GM23338 (cell line): ENCODE results near the gene NCAPD3. TPM values are rescaled to one million over a fixed set of nuclear protein-coding genes. Genes with fewer than 3 reads are reported as not detected.

ENCODE experiments used
- ATAC-seq: fragments of 200-7000 bp; cut with Tn5 transposase; 3 replicates; pipeline ENCODE4 v1.9.1; 2020
- DNase-seq: peaks from one replicate; pipeline ENCODE4 v3.0.0-alpha.2; 2015; ENCODE audit warnings: low spot score
- H2AFZ ChIP-seq: fragments of 200-600 bp; sonication (generic); 2 replicates; pipeline ENCODE4 v1.8.0; 2016; ENCODE audit warnings: antibody characterized with exemption, mild to moderate bottlenecking, moderate library complexity
- H3F3A ChIP-seq: fragments of 200-600 bp; sonication (generic); replicated peaks from 2 replicates; pipeline ENCODE4 v1.8.0; 2017; ENCODE audit warnings: antibody characterized with exemption, mixed run types, low read depth
- H3K27ac ChIP-seq: fragments of 200-600 bp; sonication (generic); 2 replicates; pipeline ENCODE4 v1.6.1; 2016; ENCODE audit warnings: low read depth
- H3K27me3 ChIP-seq: fragments of 200-600 bp; sonication (generic); 2 replicates; pipeline ENCODE4 v1.8.0; 2016; ENCODE audit warnings: mild to moderate bottlenecking, mixed run types, moderate library complexity; ENCODE audit not compliant: insufficient read depth
- H3K36me3 ChIP-seq: fragments of 200-600 bp; sonication (generic); 2 replicates; pipeline ENCODE4 v1.8.0; 2016; ENCODE audit warnings: mild to moderate bottlenecking; ENCODE audit not compliant: insufficient read depth
- H3K4me1 ChIP-seq: fragments of 200-600 bp; sonication (generic); 2 replicates; pipeline ENCODE4 v1.8.0; 2016; ENCODE audit warnings: mild to moderate bottlenecking, moderate library complexity; ENCODE audit not compliant: insufficient read depth
- H3K4me2 ChIP-seq: fragments of 200-600 bp; sonication (generic); 2 replicates; pipeline ENCODE4 v1.7.1; 2017; ENCODE audit warnings: mixed run types
- H3K4me3 ChIP-seq: fragments of 200-600 bp; sonication (generic); 2 replicates; pipeline ENCODE4 v1.6.1; 2016; ENCODE audit warnings: mixed run types
- H3K79me2 ChIP-seq: fragments of 200-600 bp; sonication (generic); replicated peaks from 2 replicates; pipeline ENCODE4 v1.8.0; 2017; ENCODE audit warnings: mild to moderate bottlenecking; ENCODE audit not compliant: insufficient read depth
- H3K9me2 ChIP-seq: fragments of 200-600 bp; sonication (generic); 2 replicates; pipeline ENCODE4 v1.8.0; 2017; ENCODE audit not compliant: insufficient read depth
- H4K20me1 ChIP-seq: fragments of 200-600 bp; sonication (generic); replicated peaks from 2 replicates; pipeline ENCODE4 v1.8.0; 2017; ENCODE audit warnings: mild to moderate bottlenecking; ENCODE audit not compliant: insufficient read depth
- H3K27ac Mint-ChIP-seq: 2 replicates; pipeline ENCODE4 v1.8.0; 2020; ENCODE audit warnings: inconsistent platforms, mild to moderate bottlenecking, moderate library complexity, mixed read lengths
- H3K27me3 Mint-ChIP-seq: 3 replicates; pipeline ENCODE4 v1.8.0; 2022; ENCODE audit warnings: low read depth, mild to moderate bottlenecking, moderate library complexity, mixed read lengths, inconsistent platforms; ENCODE audit not compliant: insufficient read depth, poor library complexity
- H3K36me3 Mint-ChIP-seq: 3 replicates; pipeline ENCODE4 v1.8.0; 2021; ENCODE audit warnings: low read depth, mild to moderate bottlenecking, inconsistent platforms, moderate library complexity, mixed read lengths
- H3K4me1 Mint-ChIP-seq: 3 replicates; pipeline ENCODE4 v1.8.0; 2020; ENCODE audit warnings: mild to moderate bottlenecking, inconsistent platforms, mixed read lengths
- H3K4me3 Mint-ChIP-seq: 3 replicates; pipeline ENCODE4 v1.8.0; 2021; ENCODE audit warnings: moderate library complexity, mild to moderate bottlenecking, inconsistent platforms, mixed read lengths
- H3K9me3 Mint-ChIP-seq: 3 replicates; pipeline ENCODE4 v1.8.0; 2020; ENCODE audit warnings: moderate library complexity, mild to moderate bottlenecking, inconsistent platforms, mixed read lengths
- CREB1 ChIP-seq: fragments of 250-450 bp; sonication (Bioruptor Pico); IDR thresholded peaks from 2 replicates; pipeline ENCODE4 v1.5.0; 2020; ENCODE audit warnings: low read depth, mild to moderate bottlenecking, moderate library complexity
- CTCF ChIP-seq, 2 experiments: fragments of 200-600 bp in 1 of 2; sonication (generic) in 1 of 2; conservative IDR thresholded peaks; 2 replicates each; pipeline versions ENCODE4 v1.5.1 to v1.6.1; 2016 to 2017; ENCODE audit warnings: antibody characterized with exemption in 2 of 2, low read depth in 2 of 2, mild to moderate bottlenecking in 2 of 2, moderate library complexity in 1 of 2
- ETS1 ChIP-seq: IDR thresholded peaks from 2 replicates; pipeline ENCODE4 v1.6.1; 2016; ENCODE audit warnings: antibody characterized with exemption
- EZH2 ChIP-seq: fragments of 200-600 bp; sonication (generic); IDR thresholded peaks from one replicate; pipeline ENCODE4 v1.8.0; 2017; ENCODE audit warnings: antibody characterized with exemption, mild to moderate bottlenecking, low read depth; ENCODE audit not compliant: unreplicated experiment
- EZH2phosphoT487 ChIP-seq: fragments of 200-600 bp; sonication (generic); IDR thresholded peaks from one replicate; pipeline ENCODE4 v1.8.1; 2018; ENCODE audit warnings: antibody characterized with exemption; ENCODE audit not compliant: unreplicated experiment
- JUNB ChIP-seq: IDR thresholded peaks from one replicate; pipeline ENCODE4 v1.6.1; 2016; ENCODE audit warnings: antibody characterized with exemption; ENCODE audit not compliant: unreplicated experiment
- NANOG ChIP-seq: IDR thresholded peaks from 2 replicates; pipeline ENCODE4 v1.6.1; 2016; ENCODE audit warnings: antibody characterized with exemption, borderline replicate concordance
- POLR2AphosphoS5 ChIP-seq: IDR thresholded peaks from 2 replicates; pipeline ENCODE4 v1.6.1; 2016; ENCODE audit warnings: antibody characterized with exemption, low read depth
- REST ChIP-seq: IDR thresholded peaks from one replicate; pipeline ENCODE4 v1.6.1; 2018; ENCODE audit warnings: antibody characterized with exemption; ENCODE audit not compliant: unreplicated experiment
- STAT1 ChIP-seq: IDR thresholded peaks from one replicate; pipeline ENCODE4 v1.6.1; 2016; ENCODE audit warnings: antibody characterized with exemption; ENCODE audit not compliant: unreplicated experiment
- ZNF114 ChIP-seq: fragments of 250-450 bp; sonication (Bioruptor Pico); IDR thresholded peaks from 2 replicates; pipeline ENCODE4 v1.5.0; 2020; ENCODE audit warnings: mild to moderate bottlenecking, moderate library complexity
- ZNF331 ChIP-seq: fragments of 250-450 bp; sonication (Bioruptor Pico); IDR thresholded peaks from 2 replicates; pipeline ENCODE4 v1.5.0; 2020; ENCODE audit warnings: low read depth, mild to moderate bottlenecking, moderate library complexity
- polyA plus RNA-seq: library from polyadenylated mRNA; unstranded; fragments of >200 nt; fragmentation: Nextera tagmentation; extraction: Ambion mirVana; gene quantifications from 2 replicates; pipeline ENCODE4 v1.2.1, GENCODE V29; 2016
- total RNA-seq: library from RNA; depleted of rRNA; stranded (reverse); fragments of >200 nt; shearing (Covaris generic); gene quantifications from 2 replicates; pipeline ENCODE4 v1.2.3, GENCODE V29; 2014

The NCAPD3 gene
- total and polyA plus RNA-seq, 2 experiments from 2014 or later = 37.1 to 49.8 TPM

GRCh38 chr11:134132808-134133207, 91.0 kb downstream of the NCAPD3 start (continued):
- no peak for TF ChIP-seq NANOG
- TF ChIP-seq EZH2 = no peak
- no peak for TF ChIP-seq EZH2phosphoT487
- TF ChIP-seq REST = no peak
- TF ChIP-seq CTCF (conservative IDR thresholded peaks at IDR 0.05; ENCODE audit: low read depth in 2 of 2) = no peak
- TF ChIP-seq CREB1 = no peak
- TF ChIP-seq ETS1 = no peak

- Histone ChIP-seq H4K20me1 (no peaks in the 10 kb centered on the region; the same call in 1 of the 2 replicates), H3K27ac (no peak overlapping the region), H3K36me3 (no peaks in the 10 kb centered on the region), H3K9me2 (no peaks in the 10 kb centered on the region), H3K27me3 (no peaks in the 10 kb centered on the region), H3K4me1 (0 out of 2 replicates have a peak, but pooled peaks cover 4% of the 10 kb centered on the region), H3K4me2 (no peak overlapping the region), H2AFZ (no peak overlapping the region), H3K79me2 (0 out of 2 replicates have a peak, but pooled peaks cover 7% of the 10 kb centered on the region), H3K4me3 (no peak overlapping the region), H3F3A (no peaks in the 10 kb centered on the region)
- ATAC-seq (no peak), DNase-seq (no peak)
- TF ChIP-seq POLR2AphosphoS5 (no peak), ZNF331 (CRISPR knock-in tag) (no peak), JUNB (no peak), ZNF114 (CRISPR knock-in tag) (no peak), CTCF (conservative IDR thresholded peaks at IDR 0.05; ENCODE audit: low read depth in 2 of 2) (no peak), ETS1 (no peak), CREB1 (no peak), STAT1 (no peak)
- Mint-ChIP-seq H3K36me3 (peaks cover 8% of the 10 kb centered on the region), H3K4me1 (peaks cover 8% of the 10 kb centered on the region; the same call in 2 of the 3 replicates), H3K27me3 (no peaks in the 10 kb centered on the region), H3K4me3 (no peak overlapping the region), H3K9me3 (no peaks in the 10 kb centered on the region; the same call in 2 of the 3 replicates), H3K27ac (peak overlapping the region; percentile 25; the same call in 1 of the 2 replicates)
These were observed 92.0 kb downstream of the NCAPD3 start for GRCh38 chr11:134131628-134132244.
